AG10803 (cell line): ENCODE data around the gene GLOD4.
"Not testable (repeated sequence)": the region's sequence is repeated elsewhere in the genome, so short reads cannot be mapped to it uniquely, and the experiment has no call there.

ENCODE experiments used
- DNase-seq: peaks from one replicate; pipeline ENCODE4 v3.0.0; 2010; ENCODE audit warnings: low read depth
- H3K4me3 ChIP-seq: 2 replicates; pipeline ENCODE4 v1.5.1; 2011; ENCODE audit warnings: mild to moderate bottlenecking, low read length, control low read depth
- TF ChIP-seq, protein P1 (sequence below): conservative IDR thresholded peaks from 2 replicates; pipeline ENCODE4 v1.5.1; 2011; ENCODE audit warnings: mild to moderate bottlenecking, low read length, control low read depth, inconsistent platforms

GLOD4 gene

DNA sequence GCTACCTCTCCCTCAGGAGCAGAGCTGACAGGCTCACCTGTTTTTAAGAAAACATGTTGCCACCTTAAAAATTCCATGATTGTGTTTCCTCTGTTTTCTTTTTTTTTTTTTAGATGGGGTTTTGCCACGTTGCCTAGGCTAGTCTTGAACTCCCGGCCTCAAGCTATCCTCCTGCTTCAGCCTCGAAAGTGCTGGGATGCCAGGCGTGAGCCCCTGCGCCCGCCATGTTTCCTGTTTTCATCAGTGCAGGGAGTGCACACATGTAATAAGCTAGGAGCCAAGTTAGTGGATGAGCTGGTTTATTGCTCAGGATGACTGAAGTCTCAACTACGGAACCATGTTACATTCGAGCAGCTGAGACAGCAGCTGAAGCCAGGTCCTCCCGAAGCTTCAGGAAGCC, 13.6 kb upstream of the GLOD4 start:
- TF ChIP-seq, protein P1, sequence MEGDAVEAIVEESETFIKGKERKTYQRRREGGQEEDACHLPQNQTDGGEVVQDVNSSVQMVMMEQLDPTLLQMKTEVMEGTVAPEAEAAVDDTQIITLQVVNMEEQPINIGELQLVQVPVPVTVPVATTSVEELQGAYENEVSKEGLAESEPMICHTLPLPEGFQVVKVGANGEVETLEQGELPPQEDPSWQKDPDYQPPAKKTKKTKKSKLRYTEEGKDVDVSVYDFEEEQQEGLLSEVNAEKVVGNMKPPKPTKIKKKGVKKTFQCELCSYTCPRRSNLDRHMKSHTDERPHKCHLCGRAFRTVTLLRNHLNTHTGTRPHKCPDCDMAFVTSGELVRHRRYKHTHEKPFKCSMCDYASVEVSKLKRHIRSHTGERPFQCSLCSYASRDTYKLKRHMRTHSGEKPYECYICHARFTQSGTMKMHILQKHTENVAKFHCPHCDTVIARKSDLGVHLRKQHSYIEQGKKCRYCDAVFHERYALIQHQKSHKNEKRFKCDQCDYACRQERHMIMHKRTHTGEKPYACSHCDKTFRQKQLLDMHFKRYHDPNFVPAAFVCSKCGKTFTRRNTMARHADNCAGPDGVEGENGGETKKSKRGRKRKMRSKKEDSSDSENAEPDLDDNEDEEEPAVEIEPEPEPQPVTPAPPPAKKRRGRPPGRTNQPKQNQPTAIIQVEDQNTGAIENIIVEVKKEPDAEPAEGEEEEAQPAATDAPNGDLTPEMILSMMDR: no peak
- no peak for DNase-seq
- no peak overlapping the region for H3K4me3 ChIP-seq

DNA sequence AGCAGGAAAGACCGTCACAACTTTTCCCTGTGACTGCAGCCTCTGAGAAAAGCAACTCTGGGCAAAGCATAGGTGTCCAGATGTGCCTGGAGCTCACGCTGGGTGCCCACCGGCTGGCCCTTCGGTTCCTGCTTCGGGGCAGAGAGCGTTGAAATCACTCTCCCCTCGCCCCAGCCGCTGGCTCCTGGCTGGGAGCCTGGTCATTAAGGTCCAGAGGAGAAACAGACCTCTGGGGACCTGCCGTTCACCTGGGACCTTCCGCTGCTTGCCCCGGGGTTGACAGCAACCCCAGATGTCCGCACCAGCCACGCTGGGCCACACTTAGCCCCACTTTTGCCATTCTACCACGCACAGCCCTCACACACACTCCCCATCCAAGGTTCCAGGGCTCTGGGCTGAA, 13.2 kb upstream of the GLOD4 start:
- TF ChIP-seq, protein P1: no peak
- peak overlapping the region; percentile 25 for H3K4me3 ChIP-seq

DNA sequence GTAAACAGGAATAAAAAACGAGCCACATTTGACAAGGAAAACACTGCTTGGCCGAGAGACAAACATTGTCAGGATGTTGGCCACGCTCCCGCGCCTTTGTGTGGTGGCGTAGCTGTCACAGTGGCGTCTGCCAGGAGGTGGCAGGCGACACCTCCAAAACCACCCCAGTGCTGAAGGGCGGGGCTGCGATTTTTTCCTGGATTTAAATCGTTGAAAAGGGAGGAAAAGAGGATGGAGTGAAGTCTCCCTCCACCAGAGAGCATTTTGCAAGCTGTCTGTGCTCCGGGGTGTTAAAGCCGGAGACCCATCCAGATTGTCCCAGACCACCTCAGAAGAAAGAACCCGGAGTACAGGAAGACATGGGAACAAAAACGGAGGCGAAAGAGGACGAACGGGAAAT, 12.8 kb upstream of the GLOD4 start:
- H3K4me3 ChIP-seq: peak overlapping the region; percentile 25
- DNase-seq: peak; percentile 79
- TF ChIP-seq, protein P1: peak; percentile 79

More for the DNA sequence above, 13.2 kb upstream of the GLOD4 start:
- no peak for DNase-seq

DNA sequence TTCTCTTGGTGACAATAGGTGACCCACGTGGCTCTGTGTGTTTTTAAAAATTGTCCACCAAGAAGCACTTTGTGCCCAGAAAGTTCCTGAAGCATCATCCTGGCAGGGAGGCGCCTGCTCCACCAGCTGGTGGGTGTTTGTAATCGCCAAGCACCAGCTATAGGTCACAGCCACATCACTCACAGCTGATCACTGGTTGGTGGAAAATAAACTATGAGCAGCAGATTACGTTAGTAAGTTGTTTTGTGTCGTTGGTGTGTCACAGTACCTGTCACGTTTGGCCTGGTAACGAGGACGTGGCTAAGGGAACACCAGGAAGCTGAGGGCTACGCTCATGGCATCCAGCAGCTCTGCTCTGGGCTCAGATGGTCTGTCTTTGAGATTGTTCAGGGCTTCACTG, 10.2 kb upstream of the GLOD4 start:
- H3K4me3 ChIP-seq: no peak overlapping the region
- DNase-seq: no peak
- TF ChIP-seq, protein P1: no peak

DNA sequence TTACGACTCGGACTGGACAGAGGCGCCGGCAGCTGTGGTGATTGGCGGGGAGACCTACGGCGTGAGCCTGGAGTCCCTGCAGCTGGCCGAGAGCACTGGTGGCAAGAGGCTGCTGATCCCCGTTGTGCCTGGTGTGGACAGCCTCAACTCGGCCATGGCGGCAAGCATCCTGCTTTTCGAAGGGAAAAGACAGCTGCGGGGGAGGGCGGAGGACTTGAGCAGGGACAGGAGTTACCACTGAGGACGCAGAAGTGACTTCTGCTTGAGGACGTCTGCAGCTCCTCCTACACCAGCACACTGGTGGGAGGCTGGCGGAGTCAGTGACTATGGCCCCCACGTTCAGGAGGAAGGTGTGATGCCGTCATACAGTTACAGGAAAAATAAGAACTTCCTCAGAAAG, 9.7 kb upstream of the GLOD4 start:
- TF ChIP-seq, protein P1: no peak
- DNase-seq: no peak
- H3K4me3 ChIP-seq: no peak overlapping the region

DNA sequence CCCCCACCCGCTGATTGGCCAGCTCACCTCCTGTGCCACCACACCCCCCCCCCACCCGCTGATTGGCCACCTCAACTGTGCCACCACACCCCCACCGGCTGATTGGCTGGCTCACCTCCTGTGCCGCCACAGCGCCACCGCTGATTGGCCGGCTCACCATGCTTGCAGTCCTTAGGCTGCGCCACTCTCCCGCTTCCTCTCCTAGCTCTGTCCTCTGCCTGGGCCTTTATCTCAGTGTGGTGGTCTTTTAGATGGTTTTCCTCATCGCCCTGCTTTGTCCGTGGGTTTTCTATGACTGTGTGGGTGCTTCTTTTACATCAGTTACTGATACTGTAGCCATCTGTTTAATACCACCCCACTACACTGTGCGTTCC, 8.8 kb upstream of the GLOD4 start:
- not testable (repeated sequence) for DNase-seq, H3K4me3 ChIP-seq

DNA sequence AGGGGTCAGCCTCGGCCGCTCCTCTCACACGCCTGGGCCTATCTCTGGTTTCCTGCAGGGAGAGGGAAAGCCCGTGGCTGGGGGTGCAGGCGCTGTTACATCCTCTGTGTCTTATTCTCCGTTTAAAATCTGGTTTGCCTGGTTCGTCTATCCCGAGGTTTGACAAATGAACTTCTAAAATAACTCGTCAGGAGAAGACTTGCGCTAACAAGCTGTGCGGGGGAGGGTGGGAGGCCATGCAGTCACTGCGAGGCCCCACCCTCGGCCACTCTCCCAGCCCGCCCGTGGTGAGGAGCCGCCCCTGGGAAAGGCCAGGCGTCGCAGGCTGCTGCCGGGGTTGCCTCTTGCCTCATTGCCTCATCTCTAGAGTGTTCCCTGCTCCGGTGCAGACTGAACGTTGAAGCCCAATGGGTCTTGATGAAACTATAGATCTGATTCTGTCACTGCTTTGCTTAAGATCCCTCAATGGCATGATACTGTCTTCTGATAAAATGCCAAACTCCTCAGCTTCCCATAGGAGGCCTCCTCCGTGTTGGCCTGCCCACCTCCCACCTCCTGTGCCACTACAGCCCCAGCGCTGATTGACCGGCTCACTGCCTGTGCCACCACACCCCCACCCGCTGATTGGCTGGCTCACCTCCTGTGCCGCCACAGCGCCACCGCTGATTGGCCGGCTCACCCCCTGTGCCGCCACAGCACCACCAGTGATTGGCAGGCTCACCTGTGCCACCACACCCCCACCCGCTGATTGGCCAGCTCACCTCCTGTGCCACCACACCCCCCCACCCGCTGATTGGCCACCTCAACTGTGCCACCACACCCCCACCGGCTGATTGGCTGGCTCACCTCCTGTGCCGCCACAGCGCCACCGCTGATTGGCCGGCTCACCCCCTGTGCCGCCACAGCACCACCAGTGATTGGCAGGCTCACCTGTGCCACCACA, 8.1 kb upstream of the GLOD4 start:
- not testable (repeated sequence) for H3K4me3 ChIP-seq, DNase-seq

DNA sequence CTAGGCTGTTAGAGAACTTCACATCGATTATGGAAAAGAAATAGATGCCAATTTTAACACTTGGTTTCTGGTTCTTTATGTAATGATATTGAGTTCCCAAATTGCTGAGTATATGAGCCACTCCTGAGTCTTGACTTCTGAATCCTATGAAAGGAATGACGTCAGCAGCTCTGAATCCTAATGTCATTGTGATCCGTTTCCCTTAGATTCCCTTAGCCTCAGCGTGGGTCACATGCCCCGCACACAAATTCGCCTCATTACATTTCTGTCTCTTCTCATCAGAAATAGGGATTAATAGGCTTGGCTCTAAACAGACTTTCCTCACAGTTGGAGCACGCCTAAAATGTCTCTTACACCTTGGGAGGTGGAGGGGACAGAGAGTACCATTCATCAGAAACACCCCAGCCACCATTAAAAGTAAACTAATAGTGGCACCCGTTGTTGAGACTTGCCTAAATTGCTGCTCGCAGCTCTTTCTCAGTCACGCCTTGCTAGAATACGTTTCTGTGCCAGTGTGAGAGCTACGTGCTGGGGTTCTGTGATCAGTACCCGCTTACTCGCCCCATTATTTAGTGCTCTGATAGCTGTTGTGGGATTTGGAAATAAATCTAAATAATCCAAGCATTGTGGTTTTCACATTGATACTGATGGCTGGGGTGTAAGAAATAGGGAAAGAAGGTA, 7.2 kb upstream of the GLOD4 start:
- H3K4me3 ChIP-seq: no peak overlapping the region
- DNase-seq: no peak
- TF ChIP-seq, protein P1: no peak
